Measurements from ENCODE around the gene CSH1. TPM values are rescaled to one million over a fixed set of nuclear protein-coding genes. Genes with fewer than 3 reads are reported as not detected.

Gene CSH1
- total and polyA plus RNA-seq, 2 experiments from 2014 or later: 0.68 TPM; not detected in 1

DNA sequence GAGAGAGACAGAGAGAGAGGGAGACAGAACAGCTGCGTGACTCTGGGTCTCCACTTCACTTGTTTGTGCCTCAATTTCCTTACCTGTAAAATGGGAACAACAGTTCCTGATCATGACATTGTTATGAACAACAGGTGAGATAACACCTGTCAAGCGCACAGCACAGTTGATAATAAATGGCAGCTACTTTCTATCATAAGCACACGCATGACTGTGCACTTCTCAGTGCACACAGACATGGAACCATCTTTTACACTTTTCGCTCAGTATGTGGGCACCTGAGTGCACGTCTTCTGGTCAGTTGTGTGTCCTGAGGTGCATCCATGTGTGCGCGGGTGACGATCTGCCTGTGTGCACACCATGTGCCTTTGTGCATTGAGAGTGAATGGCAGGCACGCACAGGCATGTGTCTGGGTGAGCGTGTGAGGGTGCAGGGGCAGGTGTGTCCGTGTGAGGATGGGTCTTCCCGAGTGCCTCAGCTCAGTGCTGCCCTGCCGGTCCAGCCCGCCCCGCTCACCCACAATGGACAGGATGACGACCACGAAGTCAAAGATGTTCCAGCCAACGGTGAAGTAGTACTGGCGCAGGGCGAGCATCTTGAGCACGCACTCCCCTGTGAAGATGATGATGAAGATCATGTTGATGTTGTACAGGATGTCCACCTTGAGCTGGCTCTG, 46.1 kb upstream of the CSH1 start:
- no peaks in the 10 kb centered on the region for H3K36me3 ChIP-seq (ENCODE audit: insufficient read depth)
- no peaks in the 10 kb centered on the region for H3F3A ChIP-seq (replicated peaks; ENCODE audit: low read depth)
- H3K9me3 Mint-ChIP-seq: no peaks in the 10 kb centered on the region; the same call in 2 of the 3 replicates
- no peaks in the 10 kb centered on the region for H4K20me1 ChIP-seq (replicated peaks; ENCODE audit: insufficient read depth)
- peaks cover 33% of the 10 kb centered on the region for H3K36me3 Mint-ChIP-seq (ENCODE audit: low read depth)
- ATAC-seq (no peak), DNase-seq (ENCODE audit: low spot score) (no peak)
- H3K4me2 ChIP-seq: no peak overlapping the region
- TF ChIP-seq EZH2phosphoT487 (IDR thresholded peaks at IDR 0.05; ENCODE audit: unreplicated experiment) (no peak), ZNF331 (CRISPR knock-in tag; IDR thresholded peaks at IDR 0.05; ENCODE audit: low read depth) (no peak), POLR2AphosphoS5 (IDR thresholded peaks at IDR 0.05; ENCODE audit: low read depth) (no peak), NANOG (IDR thresholded peaks at IDR 0.05; ENCODE audit: borderline replicate concordance) (no peak)
- TF ChIP-seq, protein P1, sequence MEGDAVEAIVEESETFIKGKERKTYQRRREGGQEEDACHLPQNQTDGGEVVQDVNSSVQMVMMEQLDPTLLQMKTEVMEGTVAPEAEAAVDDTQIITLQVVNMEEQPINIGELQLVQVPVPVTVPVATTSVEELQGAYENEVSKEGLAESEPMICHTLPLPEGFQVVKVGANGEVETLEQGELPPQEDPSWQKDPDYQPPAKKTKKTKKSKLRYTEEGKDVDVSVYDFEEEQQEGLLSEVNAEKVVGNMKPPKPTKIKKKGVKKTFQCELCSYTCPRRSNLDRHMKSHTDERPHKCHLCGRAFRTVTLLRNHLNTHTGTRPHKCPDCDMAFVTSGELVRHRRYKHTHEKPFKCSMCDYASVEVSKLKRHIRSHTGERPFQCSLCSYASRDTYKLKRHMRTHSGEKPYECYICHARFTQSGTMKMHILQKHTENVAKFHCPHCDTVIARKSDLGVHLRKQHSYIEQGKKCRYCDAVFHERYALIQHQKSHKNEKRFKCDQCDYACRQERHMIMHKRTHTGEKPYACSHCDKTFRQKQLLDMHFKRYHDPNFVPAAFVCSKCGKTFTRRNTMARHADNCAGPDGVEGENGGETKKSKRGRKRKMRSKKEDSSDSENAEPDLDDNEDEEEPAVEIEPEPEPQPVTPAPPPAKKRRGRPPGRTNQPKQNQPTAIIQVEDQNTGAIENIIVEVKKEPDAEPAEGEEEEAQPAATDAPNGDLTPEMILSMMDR (conservative IDR thresholded peaks at IDR 0.05; ENCODE audit: low read depth in 2 of 2): no peak
- H3K27me3 Mint-ChIP-seq (ENCODE audit: insufficient read depth, low read depth, poor library complexity): peaks cover 2% of the 10 kb centered on the region
- no peak overlapping the region for H3K27ac ChIP-seq (ENCODE audit: low read depth)
- no peak overlapping the region for H3K4me3 Mint-ChIP-seq
- no peak overlapping the region for H2AFZ ChIP-seq
- no peaks in the 10 kb centered on the region for H3K9me2 ChIP-seq (ENCODE audit: insufficient read depth)
- no peaks in the 10 kb centered on the region for H3K27me3 ChIP-seq (ENCODE audit: insufficient read depth)
- no peak overlapping the region for H3K27ac Mint-ChIP-seq
- peaks cover 2% of the 10 kb centered on the region; the same call in 2 of the 3 replicates for H3K4me1 Mint-ChIP-seq
- H3K4me1 ChIP-seq (ENCODE audit: insufficient read depth): no peaks in the 10 kb centered on the region
- H3K79me2 ChIP-seq (replicated peaks; ENCODE audit: insufficient read depth): no peaks in the 10 kb centered on the region
- no peak overlapping the region for H3K4me3 ChIP-seq

DNA sequence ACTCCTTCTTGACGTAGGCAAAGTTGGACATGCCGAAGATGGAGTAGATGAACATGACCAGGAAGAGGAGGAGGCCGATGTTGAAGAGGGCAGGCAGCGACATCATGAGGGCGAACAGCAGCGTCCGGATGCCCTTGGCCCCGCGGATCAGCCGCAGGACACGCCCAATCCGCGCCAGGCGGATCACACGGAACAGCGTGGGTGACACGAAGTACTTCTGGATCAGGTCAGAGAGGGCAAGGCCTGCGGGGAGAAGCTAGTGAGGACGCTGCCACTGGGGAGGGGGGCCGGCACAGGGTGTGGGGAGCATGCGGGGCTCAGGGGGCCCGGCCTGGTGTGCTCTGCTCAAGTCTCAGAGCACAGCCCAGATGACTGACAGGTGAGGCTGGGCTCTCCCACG, 45.4 kb upstream of the CSH1 start:
- no peak overlapping the region for H2AFZ ChIP-seq
- ATAC-seq: no peak
- no peaks in the 10 kb centered on the region for H3K36me3 ChIP-seq (ENCODE audit: insufficient read depth)
- Mint-ChIP-seq H3K27me3 (ENCODE audit: insufficient read depth, low read depth, poor library complexity) (peaks cover 2% of the 10 kb centered on the region), H3K27ac (no peak overlapping the region), H3K4me3 (no peak overlapping the region), H3K4me1 (peaks cover 6% of the 10 kb centered on the region; the same call in 2 of the 3 replicates), H3K36me3 (ENCODE audit: low read depth) (peaks cover 33% of the 10 kb centered on the region), H3K9me3 (no peaks in the 10 kb centered on the region; the same call in 2 of the 3 replicates)
- no peaks in the 10 kb centered on the region for H3F3A ChIP-seq (replicated peaks; ENCODE audit: low read depth)
- H3K4me3 ChIP-seq: no peak overlapping the region
- no peaks in the 10 kb centered on the region for H4K20me1 ChIP-seq (replicated peaks; ENCODE audit: insufficient read depth)
- no peaks in the 10 kb centered on the region for H3K4me1 ChIP-seq (ENCODE audit: insufficient read depth)
- H3K79me2 ChIP-seq (replicated peaks; ENCODE audit: insufficient read depth): no peaks in the 10 kb centered on the region
- no peaks in the 10 kb centered on the region for H3K9me2 ChIP-seq (ENCODE audit: insufficient read depth)
- H3K4me2 ChIP-seq: no peak overlapping the region
- H3K27ac ChIP-seq (ENCODE audit: low read depth): no peak overlapping the region
- no peaks in the 10 kb centered on the region for H3K27me3 ChIP-seq (ENCODE audit: insufficient read depth)
- no peak for DNase-seq (ENCODE audit: low spot score)
- TF ChIP-seq, protein P2, sequence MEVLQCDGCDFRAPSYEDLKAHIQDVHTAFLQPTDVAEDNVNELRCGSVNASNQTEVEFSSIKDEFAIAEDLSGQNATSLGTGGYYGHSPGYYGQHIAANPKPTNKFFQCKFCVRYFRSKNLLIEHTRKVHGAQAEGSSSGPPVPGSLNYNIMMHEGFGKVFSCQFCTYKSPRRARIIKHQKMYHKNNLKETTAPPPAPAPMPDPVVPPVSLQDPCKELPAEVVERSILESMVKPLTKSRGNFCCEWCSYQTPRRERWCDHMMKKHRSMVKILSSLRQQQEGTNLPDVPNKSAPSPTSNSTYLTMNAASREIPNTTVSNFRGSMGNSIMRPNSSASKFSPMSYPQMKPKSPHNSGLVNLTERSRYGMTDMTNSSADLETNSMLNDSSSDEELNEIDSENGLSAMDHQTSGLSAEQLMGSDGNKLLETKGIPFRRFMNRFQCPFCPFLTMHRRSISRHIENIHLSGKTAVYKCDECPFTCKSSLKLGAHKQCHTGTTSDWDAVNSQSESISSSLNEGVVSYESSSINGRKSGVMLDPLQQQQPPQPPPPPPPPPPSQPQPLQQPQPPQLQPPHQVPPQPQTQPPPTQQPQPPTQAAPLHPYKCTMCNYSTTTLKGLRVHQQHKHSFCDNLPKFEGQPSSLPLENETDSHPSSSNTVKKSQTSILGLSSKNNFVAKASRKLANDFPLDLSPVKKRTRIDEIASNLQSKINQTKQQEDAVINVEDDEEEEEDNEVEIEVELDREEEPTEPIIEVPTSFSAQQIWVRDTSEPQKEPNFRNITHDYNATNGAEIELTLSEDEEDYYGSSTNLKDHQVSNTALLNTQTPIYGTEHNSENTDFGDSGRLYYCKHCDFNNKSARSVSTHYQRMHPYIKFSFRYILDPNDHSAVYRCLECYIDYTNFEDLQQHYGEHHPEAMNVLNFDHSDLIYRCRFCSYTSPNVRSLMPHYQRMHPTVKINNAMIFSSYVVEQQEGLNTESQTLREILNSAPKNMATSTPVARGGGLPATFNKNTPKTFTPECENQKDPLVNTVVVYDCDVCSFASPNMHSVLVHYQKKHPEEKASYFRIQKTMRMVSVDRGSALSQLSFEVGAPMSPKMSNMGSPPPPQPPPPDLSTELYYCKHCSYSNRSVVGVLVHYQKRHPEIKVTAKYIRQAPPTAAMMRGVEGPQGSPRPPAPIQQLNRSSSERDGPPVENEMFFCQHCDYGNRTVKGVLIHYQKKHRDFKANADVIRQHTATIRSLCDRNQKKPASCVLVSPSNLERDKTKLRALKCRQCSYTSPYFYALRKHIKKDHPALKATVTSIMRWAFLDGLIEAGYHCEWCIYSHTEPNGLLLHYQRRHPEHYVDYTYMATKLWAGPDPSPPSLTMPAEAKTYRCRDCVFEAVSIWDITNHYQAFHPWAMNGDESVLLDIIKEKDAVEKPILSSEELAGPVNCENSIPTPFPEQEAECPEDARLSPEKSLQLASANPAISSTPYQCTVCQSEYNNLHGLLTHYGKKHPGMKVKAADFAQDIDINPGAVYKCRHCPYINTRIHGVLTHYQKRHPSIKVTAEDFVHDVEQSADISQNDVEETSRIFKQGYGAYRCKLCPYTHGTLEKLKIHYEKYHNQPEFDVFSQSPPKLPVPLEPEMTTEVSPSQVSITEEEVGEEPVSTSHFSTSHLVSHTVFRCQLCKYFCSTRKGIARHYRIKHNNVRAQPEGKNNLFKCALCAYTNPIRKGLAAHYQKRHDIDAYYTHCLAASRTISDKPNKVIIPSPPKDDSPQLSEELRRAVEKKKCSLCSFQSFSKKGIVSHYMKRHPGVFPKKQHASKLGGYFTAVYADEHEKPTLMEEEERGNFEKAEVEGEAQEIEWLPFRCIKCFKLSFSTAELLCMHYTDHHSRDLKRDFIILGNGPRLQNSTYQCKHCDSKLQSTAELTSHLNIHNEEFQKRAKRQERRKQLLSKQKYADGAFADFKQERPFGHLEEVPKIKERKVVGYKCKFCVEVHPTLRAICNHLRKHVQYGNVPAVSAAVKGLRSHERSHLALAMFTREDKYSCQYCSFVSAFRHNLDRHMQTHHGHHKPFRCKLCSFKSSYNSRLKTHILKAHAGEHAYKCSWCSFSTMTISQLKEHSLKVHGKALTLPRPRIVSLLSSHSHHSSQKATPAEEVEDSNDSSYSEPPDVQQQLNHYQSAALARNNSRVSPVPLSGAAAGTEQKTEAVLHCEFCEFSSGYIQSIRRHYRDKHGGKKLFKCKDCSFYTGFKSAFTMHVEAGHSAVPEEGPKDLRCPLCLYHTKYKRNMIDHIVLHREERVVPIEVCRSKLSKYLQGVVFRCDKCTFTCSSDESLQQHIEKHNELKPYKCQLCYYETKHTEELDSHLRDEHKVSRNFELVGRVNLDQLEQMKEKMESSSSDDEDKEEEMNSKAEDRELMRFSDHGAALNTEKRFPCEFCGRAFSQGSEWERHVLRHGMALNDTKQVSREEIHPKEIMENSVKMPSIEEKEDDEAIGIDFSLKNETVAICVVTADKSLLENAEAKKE (CRISPR knock-in tag; IDR thresholded peaks at IDR 0.05): no peak
- no peak for TF ChIP-seq JUNB (IDR thresholded peaks at IDR 0.05; ENCODE audit: unreplicated experiment)
- TF ChIP-seq ZNF114 (CRISPR knock-in tag; IDR thresholded peaks at IDR 0.05): no peak
- TF ChIP-seq, protein P3, sequence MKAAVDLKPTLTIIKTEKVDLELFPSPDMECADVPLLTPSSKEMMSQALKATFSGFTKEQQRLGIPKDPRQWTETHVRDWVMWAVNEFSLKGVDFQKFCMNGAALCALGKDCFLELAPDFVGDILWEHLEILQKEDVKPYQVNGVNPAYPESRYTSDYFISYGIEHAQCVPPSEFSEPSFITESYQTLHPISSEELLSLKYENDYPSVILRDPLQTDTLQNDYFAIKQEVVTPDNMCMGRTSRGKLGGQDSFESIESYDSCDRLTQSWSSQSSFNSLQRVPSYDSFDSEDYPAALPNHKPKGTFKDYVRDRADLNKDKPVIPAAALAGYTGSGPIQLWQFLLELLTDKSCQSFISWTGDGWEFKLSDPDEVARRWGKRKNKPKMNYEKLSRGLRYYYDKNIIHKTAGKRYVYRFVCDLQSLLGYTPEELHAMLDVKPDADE (IDR thresholded peaks at IDR 0.05): no peak
- no peak for TF ChIP-seq POLR2AphosphoS5 (IDR thresholded peaks at IDR 0.05; ENCODE audit: low read depth)
- TF ChIP-seq CREB1 (CRISPR knock-in tag; IDR thresholded peaks at IDR 0.05; ENCODE audit: low read depth): no peak
- no peak for TF ChIP-seq ZNF331 (CRISPR knock-in tag; IDR thresholded peaks at IDR 0.05; ENCODE audit: low read depth)

Measured in GM23338 (cell line).